ENCODE measurements around the gene SORCS2. TPM values are rescaled to one million over a fixed set of nuclear protein-coding genes. Genes with fewer than 3 reads are reported as not detected.

Gene SORCS2
- total and polyA plus RNA-seq, 8 donors: 4.6 to 9.7 (median 7.2) TPM

DNA sequence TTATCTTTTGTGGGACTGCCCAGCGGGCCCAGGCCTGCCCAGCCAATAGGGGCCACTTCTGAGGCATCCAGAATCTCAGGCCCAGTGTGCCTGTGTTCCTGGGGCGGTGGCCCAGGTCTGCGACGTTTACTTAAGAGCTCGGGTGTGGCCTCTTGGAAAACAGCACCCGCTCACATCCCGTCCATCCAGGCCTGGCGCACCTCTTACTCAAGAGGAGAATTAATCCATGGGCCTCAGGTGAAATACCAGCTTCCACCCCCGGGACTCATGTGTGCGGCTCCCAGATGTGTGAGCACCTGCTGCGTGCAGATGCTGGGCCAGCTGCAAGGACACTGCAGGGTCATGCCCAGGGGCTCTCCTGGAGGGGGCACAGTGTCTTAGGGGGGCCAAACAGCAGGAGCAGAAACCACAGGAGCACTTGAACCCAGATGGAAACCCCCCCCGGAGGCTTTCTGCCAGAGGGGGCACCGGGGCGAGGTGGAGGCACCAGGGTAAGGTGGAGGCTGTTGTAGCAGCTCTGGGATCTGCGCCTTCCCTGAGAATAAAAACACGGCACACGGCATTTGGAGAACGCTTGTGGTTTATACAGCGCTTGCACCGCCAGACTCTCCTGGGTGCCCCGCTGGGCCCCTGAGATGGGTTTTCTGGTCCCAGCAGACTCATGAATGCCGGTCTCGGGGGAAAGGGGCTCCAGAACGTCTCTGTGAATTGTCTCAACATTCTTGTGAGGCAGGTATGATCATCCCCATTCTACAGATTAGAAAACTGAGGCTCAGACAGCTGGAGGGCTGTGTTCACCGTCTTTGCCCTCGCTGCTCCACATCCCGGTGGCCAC lies 239.6 kb downstream of the SORCS2 start:
- H3K9me3 ChIP-seq: no peaks in the 10 kb centered on the region
- H3K27ac ChIP-seq: no peak overlapping the region
- ATAC-seq: peak; percentile 19
- H3K36me3 ChIP-seq: no peaks in the 10 kb centered on the region
- H3K27me3 ChIP-seq: no peaks in the 10 kb centered on the region
- intact Hi-C loops (cut with DNase I): no loop called here
- peaks cover 5 to 7% of the 10 kb centered on the region in 2 donors for H3K4me1 ChIP-seq
- peak in 2 of 4 donors; percentile 38 to 83 for DNase-seq
- H3K4me3 ChIP-seq: no peak overlapping the region
- TF ChIP-seq, protein P1, sequence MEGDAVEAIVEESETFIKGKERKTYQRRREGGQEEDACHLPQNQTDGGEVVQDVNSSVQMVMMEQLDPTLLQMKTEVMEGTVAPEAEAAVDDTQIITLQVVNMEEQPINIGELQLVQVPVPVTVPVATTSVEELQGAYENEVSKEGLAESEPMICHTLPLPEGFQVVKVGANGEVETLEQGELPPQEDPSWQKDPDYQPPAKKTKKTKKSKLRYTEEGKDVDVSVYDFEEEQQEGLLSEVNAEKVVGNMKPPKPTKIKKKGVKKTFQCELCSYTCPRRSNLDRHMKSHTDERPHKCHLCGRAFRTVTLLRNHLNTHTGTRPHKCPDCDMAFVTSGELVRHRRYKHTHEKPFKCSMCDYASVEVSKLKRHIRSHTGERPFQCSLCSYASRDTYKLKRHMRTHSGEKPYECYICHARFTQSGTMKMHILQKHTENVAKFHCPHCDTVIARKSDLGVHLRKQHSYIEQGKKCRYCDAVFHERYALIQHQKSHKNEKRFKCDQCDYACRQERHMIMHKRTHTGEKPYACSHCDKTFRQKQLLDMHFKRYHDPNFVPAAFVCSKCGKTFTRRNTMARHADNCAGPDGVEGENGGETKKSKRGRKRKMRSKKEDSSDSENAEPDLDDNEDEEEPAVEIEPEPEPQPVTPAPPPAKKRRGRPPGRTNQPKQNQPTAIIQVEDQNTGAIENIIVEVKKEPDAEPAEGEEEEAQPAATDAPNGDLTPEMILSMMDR (IDR thresholded peaks at IDR 0.05): no peak

DNA sequence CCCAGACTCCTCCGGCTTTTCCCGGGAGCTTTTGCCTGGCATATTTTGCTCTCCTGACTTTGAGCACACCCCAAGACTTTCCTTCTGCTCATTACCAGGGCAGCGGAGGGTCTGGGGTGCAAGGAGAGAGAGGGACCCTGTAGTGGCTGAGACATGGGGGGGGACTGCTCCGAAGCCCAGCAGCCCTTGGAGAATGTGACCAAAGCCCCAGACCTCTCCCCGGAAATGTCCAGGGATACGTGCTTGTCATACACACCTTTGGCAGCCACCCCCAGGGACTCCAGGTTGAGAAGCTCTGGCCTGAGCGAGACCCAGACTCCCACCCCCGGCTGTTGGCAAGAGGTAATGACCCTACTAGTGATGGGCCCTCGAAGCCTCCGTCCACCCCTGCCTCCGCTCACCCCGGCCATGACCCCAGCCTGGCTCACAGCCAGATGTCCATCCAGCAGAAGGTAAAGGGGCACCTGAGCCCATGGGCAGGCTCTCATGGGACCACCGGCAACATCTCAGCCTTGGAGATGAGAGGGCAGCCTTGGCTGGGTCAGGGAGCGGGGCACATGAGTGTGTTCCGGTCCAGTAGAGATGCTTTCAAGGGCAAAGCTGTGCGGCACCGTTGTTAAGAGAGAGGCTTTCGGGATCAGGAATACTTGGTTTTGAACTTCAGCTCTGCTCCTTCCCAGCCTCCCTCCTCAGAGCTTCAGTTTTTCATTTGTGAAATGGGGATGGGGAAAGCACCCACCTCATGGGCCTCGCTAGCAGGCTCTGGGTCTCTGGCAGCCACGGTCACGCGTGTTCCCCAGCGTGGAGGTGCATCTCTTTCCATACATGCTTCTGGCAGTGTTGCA lies 240.4 kb downstream of the SORCS2 start:
- Histone ChIP-seq H3K4me1 (peaks cover 5 to 7% of the 10 kb centered on the region in 2 donors), H3K27ac (no peak overlapping the region), H3K36me3 (no peaks in the 10 kb centered on the region), H3K27me3 (no peaks in the 10 kb centered on the region), H3K9me3 (no peaks in the 10 kb centered on the region), H3K4me3 (no peak overlapping the region)
- DNase-seq (peak in 1 of 4 donors; percentile 70), ATAC-seq (no peak)
- intact Hi-C loops (cut with DNase I): no loop called here
- TF ChIP-seq, protein P1 (IDR thresholded peaks at IDR 0.05): no peak

GRCh38 chr4:7433376-7434140 lies 241.2 kb downstream of the SORCS2 start:
- Histone ChIP-seq H3K4me1 (peaks cover 5 to 7% of the 10 kb centered on the region in 2 donors), H3K4me3 (no peak overlapping the region), H3K36me3 (no peaks in the 10 kb centered on the region), H3K27ac (no peak overlapping the region), H3K27me3 (no peaks in the 10 kb centered on the region), H3K9me3 (no peaks in the 10 kb centered on the region)
- TF ChIP-seq, protein P1 (IDR thresholded peaks at IDR 0.05): no peak
- intact Hi-C loops (cut with DNase I): no loop called here
- DNase-seq: peak in 1 of 4 donors; percentile 61
- ATAC-seq: no peak

DNA sequence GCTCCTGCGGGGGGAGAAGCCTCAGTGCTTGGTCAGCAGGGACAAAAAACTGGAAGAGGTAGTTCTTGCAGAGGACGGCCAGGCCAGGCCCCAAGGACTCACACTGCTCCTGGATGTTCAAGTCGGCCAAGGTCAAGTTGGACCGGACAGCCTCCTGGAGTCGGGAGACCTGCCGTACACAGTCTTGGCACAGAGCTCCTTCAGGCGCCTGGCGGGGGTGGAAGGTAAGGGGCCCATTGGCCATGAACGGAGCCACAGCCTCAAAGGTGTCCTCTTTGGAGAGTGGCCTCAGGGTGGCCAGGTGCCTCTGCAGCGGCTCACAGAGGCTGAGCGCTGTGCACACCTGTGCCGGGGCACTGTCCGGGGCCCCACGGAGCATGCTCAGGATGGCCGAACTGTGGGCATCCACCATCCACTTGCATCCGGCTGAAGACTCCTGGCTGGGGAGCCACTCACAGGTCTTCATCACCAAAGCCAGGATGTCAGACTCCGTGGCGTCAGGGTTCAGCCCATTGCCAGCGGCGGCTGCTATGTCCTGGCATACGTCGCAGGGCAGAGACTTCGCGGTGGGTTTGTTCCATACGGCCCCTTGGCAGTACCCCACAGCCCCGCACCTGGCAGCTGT lies 241.9 kb downstream of the SORCS2 start:
- no peak for ATAC-seq
- H3K27me3 ChIP-seq: no peaks in the 10 kb centered on the region
- peaks cover 5 to 7% of the 10 kb centered on the region in 2 donors for H3K4me1 ChIP-seq
- no peak overlapping the region for H3K4me3 ChIP-seq
- TF ChIP-seq, protein P1 (IDR thresholded peaks at IDR 0.05): no peak
- H3K9me3 ChIP-seq: no peaks in the 10 kb centered on the region
- H3K36me3 ChIP-seq: no peaks in the 10 kb centered on the region
- intact Hi-C loops (cut with DNase I): no loop called here
- peak in 1 of 4 donors; percentile 67 for DNase-seq
- H3K27ac ChIP-seq: no peak overlapping the region

Data from left lung (tissue), 10 donors.